ENCODE results near the gene TMEM266.

DNA sequence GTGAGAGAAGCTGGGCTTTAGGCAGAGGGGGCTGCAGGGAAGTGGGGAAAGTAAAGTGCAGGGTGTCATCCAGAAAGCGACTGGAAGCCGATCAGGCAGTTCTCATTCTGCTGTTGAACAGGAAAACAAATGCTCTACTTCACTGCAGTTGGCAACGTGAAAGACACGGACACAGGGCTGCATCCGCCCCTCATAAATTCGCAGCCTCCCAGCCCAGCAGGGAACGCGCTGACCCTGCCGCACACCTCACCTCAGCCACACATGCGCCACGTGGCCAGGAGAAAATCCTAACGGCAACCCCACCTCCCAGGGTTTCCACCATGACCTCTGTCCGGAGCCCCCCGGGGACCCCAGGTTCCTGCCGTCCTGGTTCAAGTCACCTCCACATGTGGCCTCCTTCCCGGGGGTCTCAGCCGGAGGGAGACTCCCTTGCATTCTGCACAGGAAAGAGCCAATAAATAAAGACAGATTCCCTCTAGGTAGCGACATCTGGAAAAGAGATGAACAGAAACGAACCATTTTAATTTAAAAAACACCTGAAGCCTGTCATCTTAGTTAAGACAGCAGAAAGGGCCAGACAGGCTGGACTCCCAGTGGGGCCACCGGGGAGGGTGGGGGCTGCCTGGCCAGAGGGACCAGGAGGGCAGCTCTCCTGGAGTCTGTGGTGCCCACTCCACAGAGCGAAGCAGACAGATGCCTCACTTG, 118.7 kb downstream of the TMEM266 start:
- no peak for TF ChIP-seq CTCF (conservative IDR thresholded peaks at IDR 0.05; ENCODE audit: low read depth, low read length)
- TF ChIP-seq EZH2 (IDR thresholded peaks at IDR 0.05; ENCODE audit: low read length, unreplicated experiment): no peak
